ENCODE measurements around the gene NAPG. TPM values are rescaled to one million over a fixed set of nuclear protein-coding genes. Genes with fewer than 3 reads are reported as not detected.
A peak's percentile ranks its signal among the peaks of the same experiment; 100 is the strongest.

Gene NAPG
- total and polyA plus RNA-seq, 10 donors: 8.9 to 44.8 (median 31.4) TPM

GRCh38 chr18:10524507-10525370 is 1.1 kb upstream of the NAPG start:
- H3K27me3 ChIP-seq (replicated peaks in 1 of 7): no peaks in the 10 kb centered on the region
- no peaks in the 10 kb centered on the region for H3K36me3 ChIP-seq
- H3K27ac ChIP-seq: peak overlapping the region in 7 of 8 donors; percentile 36 to 98 (median 93)
- no peak for DNase-seq
- no peaks in the 10 kb centered on the region for H3K9me3 ChIP-seq
- TF ChIP-seq CTCF (IDR thresholded peaks at IDR 0.05 in 8 of 11, conservative IDR thresholded peaks at IDR 0.05 in 3 of 11): no peak
- no peak for TF ChIP-seq POLR2AphosphoS5 (IDR thresholded peaks at IDR 0.05)
- TF ChIP-seq POLR2A (IDR thresholded peaks at IDR 0.05): no peak
- H3K4me1 ChIP-seq: peaks cover 15 to 54% (median 44%) of the 10 kb centered on the region in 6 donors
- 52 to 65% (median 59%) methylated on average over 11 of the region's 11 CpGs for WGBS, 5 donors
- intact Hi-C loops (cut with DNase I; ENCODE audit: low total_unique reads): loop anchor here (5.0 kb wide), 1 partner anchor 492 kb away; no protein-coding TSS in a partner anchor
- peak overlapping the region in 6 of 8 donors; percentile 82 to 94 (median 88) for H3K4me3 ChIP-seq

GRCh38 chr18:10525371-10525691 is 496 bp upstream of the NAPG start:
- 22 to 39% (median 28%) methylated on average over 7 of the region's 7 CpGs for WGBS, 5 donors
- H3K4me1 ChIP-seq: peaks cover 20 to 55% (median 44%) of the 10 kb centered on the region in 6 donors
- no peaks in the 10 kb centered on the region for H3K36me3 ChIP-seq
- peak overlapping the region; percentile 82 to 94 (median 88) for H3K4me3 ChIP-seq
- H3K27me3 ChIP-seq (replicated peaks in 1 of 7): no peaks in the 10 kb centered on the region
- TF ChIP-seq POLR2AphosphoS5 (IDR thresholded peaks at IDR 0.05) (no peak), POLR2A (IDR thresholded peaks at IDR 0.05) (no peak), CTCF (IDR thresholded peaks at IDR 0.05 in 8 of 11, conservative IDR thresholded peaks at IDR 0.05 in 3 of 11) (no peak)
- intact Hi-C loops (cut with DNase I; ENCODE audit: low total_unique reads): no loop called here
- DNase-seq: no peak
- no peaks in the 10 kb centered on the region for H3K9me3 ChIP-seq
- peak overlapping the region in 7 of 8 donors; percentile 36 to 98 (median 93) for H3K27ac ChIP-seq

- H3K27me3 ChIP-seq (replicated peaks in 1 of 7): no peaks in the 10 kb centered on the region
- WGBS, 5 donors: 12 to 22% (median 14%) methylated on average over 9 to 11 of the region's 11 CpGs
- intact Hi-C loops (cut with DNase I; ENCODE audit: low total_unique reads): no loop called here
- no peak for DNase-seq
- H3K9me3 ChIP-seq: no peaks in the 10 kb centered on the region
- peak overlapping the region; percentile 92 to 98 (median 94) for H3K27ac ChIP-seq
- TF ChIP-seq CTCF (IDR thresholded peaks at IDR 0.05 in 8 of 11, conservative IDR thresholded peaks at IDR 0.05 in 3 of 11) (no peak), POLR2A (IDR thresholded peaks at IDR 0.05) (no peak), POLR2AphosphoS5 (IDR thresholded peaks at IDR 0.05) (no peak)
- peak overlapping the region; percentile 82 to 94 (median 88) for H3K4me3 ChIP-seq
- peaks cover 25 to 67% (median 50%) of the 10 kb centered on the region in 6 donors for H3K4me1 ChIP-seq
- H3K36me3 ChIP-seq: peaks cover 0 to 9% (median under 1%) of the 10 kb centered on the region in 6 donors
Measured at GRCh38 chr18:10526561-10526949, 728 bp downstream of the NAPG start.

- Histone ChIP-seq H3K27me3 (replicated peaks in 1 of 7) (no peaks in the 10 kb centered on the region), H3K4me1 (peaks cover 25 to 70% (median 50%) of the 10 kb centered on the region in 6 donors), H3K9me3 (no peaks in the 10 kb centered on the region), H3K27ac (no peak overlapping the region), H3K4me3 (no peak overlapping the region), H3K36me3 (peaks cover 0 to 27% (median 3%) of the 10 kb centered on the region in 6 donors)
- intact Hi-C loops (cut with DNase I; ENCODE audit: low total_unique reads): no loop called here
- TF ChIP-seq POLR2AphosphoS5 (IDR thresholded peaks at IDR 0.05) (no peak), CTCF (IDR thresholded peaks at IDR 0.05 in 8 of 11, conservative IDR thresholded peaks at IDR 0.05 in 3 of 11) (no peak), POLR2A (IDR thresholded peaks at IDR 0.05) (no peak)
- no peak for DNase-seq
- WGBS, 5 donors: 74 to 91% (median 85%) methylated on average over 3 of the region's 3 CpGs
Measured at GRCh38 chr18:10528439-10528838, 2.6 kb downstream of the NAPG start.

All from spleen (tissue), 11 donors.